Omental fat pad (tissue), 4 donors: ENCODE measurements around the gene TM4SF1. TPM values are rescaled to one million over a fixed set of nuclear protein-coding genes. Genes with fewer than 3 reads are reported as not detected.
"Not testable (repeated sequence)": the region's sequence is repeated elsewhere in the genome, so short reads cannot be mapped to it uniquely, and the experiment has no call there.

ENCODE experiments used
- ATAC-seq: fragments of 150-250 bp; one replicate; pipeline ENCODE4 v1.9.1; 2016; ENCODE audit warnings: mild to moderate bottlenecking, moderate library complexity; ENCODE audit not compliant: low FRiP score
- DNase-seq: peaks from one replicate; pipeline ENCODE4 v3.0.0-alpha.2; 2019; ENCODE audit warnings: low spot score
- CTCF ChIP-seq, 3 donors: fragments of 450-650 bp; IDR thresholded peaks; one replicate each; pipeline ENCODE4 v1.5.1; 2016 to 2017; ENCODE audit warnings: antibody characterized with exemption in 3 of 3, mild to moderate bottlenecking in 3 of 3, moderate library complexity in 2 of 3
- total RNA-seq, 4 donors: library from RNA; depleted of rRNA; stranded (reverse); fragments of >200 nt; gene quantifications; one replicate each; pipeline ENCODE4 v1.1.0, GENCODE V29; 2016

Gene TM4SF1
- total RNA-seq, 4 donors from 2014 or later = 273 to 1,679 (median 590) TPM

- DNase-seq (no peak), ATAC-seq (no peak)
- no peak for TF ChIP-seq CTCF (IDR thresholded peaks at IDR 0.05)
These were observed 6.3 kb upstream of the TM4SF1 start for GRCh38 chr3:149383703-149384102.

- DNase-seq (no peak), ATAC-seq (peak; percentile 21)
- TF ChIP-seq CTCF (IDR thresholded peaks at IDR 0.05) = no peak
These were observed 5.1 kb upstream of the TM4SF1 start for GRCh38 chr3:149382518-149382917.

- no peak for DNase-seq
- no peak for TF ChIP-seq CTCF (IDR thresholded peaks at IDR 0.05)
- peak; percentile 54 for ATAC-seq
These were observed 4.6 kb upstream of the TM4SF1 start for GRCh38 chr3:149382101-149382467.

- TF ChIP-seq CTCF (IDR thresholded peaks at IDR 0.05) = no peak
- DNase-seq (no peak), ATAC-seq (no peak)
These were observed 4.0 kb upstream of the TM4SF1 start for GRCh38 chr3:149381173-149382100.

GRCh38 chr3:149380220-149380619 is 2.8 kb upstream of the TM4SF1 start:
- not testable (repeated sequence) for ATAC-seq, DNase-seq

- no peak for TF ChIP-seq CTCF (IDR thresholded peaks at IDR 0.05)
- ATAC-seq = no peak
- DNase-seq = no peak
These were observed 1.2 kb upstream of the TM4SF1 start for GRCh38 chr3:149378478-149379309.

GRCh38 chr3:149376718-149377407 is 586 bp downstream of the TM4SF1 start:
- no peak for ATAC-seq

More at GRCh38 chr3:149376718-149377407, 586 bp downstream of the TM4SF1 start:
- DNase-seq = no peak
- no peak for TF ChIP-seq CTCF (IDR thresholded peaks at IDR 0.05)
